ENCODE results near the gene CDK5RAP1. TPM values are rescaled to one million over a fixed set of nuclear protein-coding genes. Genes with fewer than 3 reads are reported as not detected.

CDK5RAP1 gene
- polyA plus RNA-seq, 2 of the 4 experiments (the other 2 are of a cell fraction): 39.6 to 39.7 TPM

DNA sequence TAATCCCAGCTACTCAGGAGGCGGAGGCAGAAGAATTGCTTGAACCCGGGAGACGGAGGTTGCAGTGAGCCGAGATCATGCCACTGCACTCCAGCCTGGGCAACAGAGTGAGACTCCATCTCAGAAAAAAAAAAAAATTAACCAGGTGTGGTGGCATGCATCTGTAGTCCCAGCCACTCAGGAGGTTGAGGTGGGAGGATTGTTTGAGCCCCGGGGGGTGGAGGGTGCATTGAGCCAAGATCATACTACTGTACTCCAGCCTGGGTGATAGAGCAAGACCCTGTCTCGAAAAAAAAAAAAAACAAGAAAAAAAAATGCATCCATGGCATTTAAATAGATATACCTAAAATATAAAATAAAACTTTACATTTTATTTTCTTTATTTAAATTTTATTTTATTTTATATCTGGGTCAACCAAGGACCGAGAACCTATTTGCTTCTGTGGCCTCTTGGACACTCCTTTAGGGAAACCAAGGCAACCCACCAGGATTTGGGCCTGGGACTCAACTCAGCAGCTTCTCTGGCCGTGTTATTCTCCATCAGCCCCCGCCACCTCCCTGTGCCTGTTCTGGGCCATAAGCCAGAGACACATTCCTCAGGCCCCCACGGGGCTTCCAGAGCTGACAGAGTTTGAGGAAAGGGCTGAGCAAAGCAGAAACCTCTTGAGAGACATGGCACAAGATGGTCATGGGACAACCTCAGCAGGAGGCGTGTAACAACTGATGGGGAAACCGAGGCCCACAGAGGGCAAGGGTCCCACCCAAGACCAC is 36.0 kb upstream of the CDK5RAP1 start:
- Histone ChIP-seq H3K4me2 (no peak overlapping the region), H3K27ac (no peak overlapping the region), H3K9me3 (no peaks in the 10 kb centered on the region), H3K4me1 (no peaks in the 10 kb centered on the region), H3K4me3 (no peak overlapping the region)
- no peak for DNase-seq (ENCODE audit: low read depth in 1 of 2, low spot score in 1 of 2)
- POLR2A ChIA-PET: no interaction called here
- 82% methylated on average over 12 of the region's 12 CpGs for WGBS (ENCODE audit: missing lambda C conversion rate)
- FAIRE-seq: no peak
- no peak for ATAC-seq
- TF ChIP-seq CEBPB (IDR thresholded peaks at IDR 0.05) (no peak), NPAS2 (CRISPR knock-in tag; IDR thresholded peaks at IDR 0.05; ENCODE audit: borderline replicate concordance) (no peak), RAD21 (conservative IDR thresholded peaks at IDR 0.05 in 1 of 2, IDR thresholded peaks at IDR 0.05 in 1 of 2) (no peak), HOXB5 (CRISPR knock-in tag; IDR thresholded peaks at IDR 0.05) (no peak), FOSB (CRISPR knock-in tag; IDR thresholded peaks at IDR 0.05) (no peak), ZFP36 (IDR thresholded peaks at IDR 0.05; ENCODE audit: borderline replicate concordance, partially characterized antibody) (no peak), NFE2L2 (conservative IDR thresholded peaks at IDR 0.05; ENCODE audit: low read length) (no peak), NR3C1 (IDR thresholded peaks at IDR 0.05) (no peak), MAFK (IDR thresholded peaks at IDR 0.05; ENCODE audit: partially characterized antibody) (no peak), RCOR1 (IDR thresholded peaks at IDR 0.05; ENCODE audit: low read depth, low read length) (no peak), EHMT2 (IDR thresholded peaks at IDR 0.05; ENCODE audit: low read depth) (no peak), EHF (CRISPR knock-in tag; IDR thresholded peaks at IDR 0.05) (no peak), FOSL2 (IDR thresholded peaks at IDR 0.05) (no peak), FOSL2 (CRISPR knock-in tag; IDR thresholded peaks at IDR 0.05) (no peak), HEYL (CRISPR knock-in tag; IDR thresholded peaks at IDR 0.05) (no peak)
- TF ChIP-seq, protein P1, sequence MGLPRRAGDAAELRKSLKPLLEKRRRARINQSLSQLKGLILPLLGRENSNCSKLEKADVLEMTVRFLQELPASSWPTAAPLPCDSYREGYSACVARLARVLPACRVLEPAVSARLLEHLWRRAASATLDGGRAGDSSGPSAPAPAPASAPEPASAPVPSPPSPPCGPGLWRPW (IDR thresholded peaks at IDR 0.05): no peak
- TF ChIP-seq, protein P2, sequence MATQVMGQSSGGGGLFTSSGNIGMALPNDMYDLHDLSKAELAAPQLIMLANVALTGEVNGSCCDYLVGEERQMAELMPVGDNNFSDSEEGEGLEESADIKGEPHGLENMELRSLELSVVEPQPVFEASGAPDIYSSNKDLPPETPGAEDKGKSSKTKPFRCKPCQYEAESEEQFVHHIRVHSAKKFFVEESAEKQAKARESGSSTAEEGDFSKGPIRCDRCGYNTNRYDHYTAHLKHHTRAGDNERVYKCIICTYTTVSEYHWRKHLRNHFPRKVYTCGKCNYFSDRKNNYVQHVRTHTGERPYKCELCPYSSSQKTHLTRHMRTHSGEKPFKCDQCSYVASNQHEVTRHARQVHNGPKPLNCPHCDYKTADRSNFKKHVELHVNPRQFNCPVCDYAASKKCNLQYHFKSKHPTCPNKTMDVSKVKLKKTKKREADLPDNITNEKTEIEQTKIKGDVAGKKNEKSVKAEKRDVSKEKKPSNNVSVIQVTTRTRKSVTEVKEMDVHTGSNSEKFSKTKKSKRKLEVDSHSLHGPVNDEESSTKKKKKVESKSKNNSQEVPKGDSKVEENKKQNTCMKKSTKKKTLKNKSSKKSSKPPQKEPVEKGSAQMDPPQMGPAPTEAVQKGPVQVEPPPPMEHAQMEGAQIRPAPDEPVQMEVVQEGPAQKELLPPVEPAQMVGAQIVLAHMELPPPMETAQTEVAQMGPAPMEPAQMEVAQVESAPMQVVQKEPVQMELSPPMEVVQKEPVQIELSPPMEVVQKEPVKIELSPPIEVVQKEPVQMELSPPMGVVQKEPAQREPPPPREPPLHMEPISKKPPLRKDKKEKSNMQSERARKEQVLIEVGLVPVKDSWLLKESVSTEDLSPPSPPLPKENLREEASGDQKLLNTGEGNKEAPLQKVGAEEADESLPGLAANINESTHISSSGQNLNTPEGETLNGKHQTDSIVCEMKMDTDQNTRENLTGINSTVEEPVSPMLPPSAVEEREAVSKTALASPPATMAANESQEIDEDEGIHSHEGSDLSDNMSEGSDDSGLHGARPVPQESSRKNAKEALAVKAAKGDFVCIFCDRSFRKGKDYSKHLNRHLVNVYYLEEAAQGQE (IDR thresholded peaks at IDR 0.05): no peak
- TF ChIP-seq, protein P3, sequence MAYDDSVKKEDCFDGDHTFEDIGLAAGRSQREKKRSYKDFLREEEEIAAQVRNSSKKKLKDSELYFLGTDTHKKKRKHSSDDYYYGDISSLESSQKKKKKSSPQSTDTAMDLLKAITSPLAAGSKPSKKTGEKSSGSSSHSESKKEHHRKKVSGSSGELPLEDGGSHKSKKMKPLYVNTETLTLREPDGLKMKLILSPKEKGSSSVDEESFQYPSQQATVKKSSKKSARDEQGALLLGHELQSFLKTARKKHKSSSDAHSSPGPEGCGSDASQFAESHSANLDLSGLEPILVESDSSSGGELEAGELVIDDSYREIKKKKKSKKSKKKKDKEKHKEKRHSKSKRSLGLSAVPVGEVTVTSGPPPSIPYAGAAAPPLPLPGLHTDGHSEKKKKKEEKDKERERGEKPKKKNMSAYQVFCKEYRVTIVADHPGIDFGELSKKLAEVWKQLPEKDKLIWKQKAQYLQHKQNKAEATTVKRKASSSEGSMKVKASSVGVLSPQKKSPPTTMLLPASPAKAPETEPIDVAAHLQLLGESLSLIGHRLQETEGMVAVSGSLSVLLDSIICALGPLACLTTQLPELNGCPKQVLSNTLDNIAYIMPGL (CRISPR knock-in tag; IDR thresholded peaks at IDR 0.05; ENCODE audit: borderline replicate concordance): no peak
- CTCF ChIA-PET: no interaction called here

DNA sequence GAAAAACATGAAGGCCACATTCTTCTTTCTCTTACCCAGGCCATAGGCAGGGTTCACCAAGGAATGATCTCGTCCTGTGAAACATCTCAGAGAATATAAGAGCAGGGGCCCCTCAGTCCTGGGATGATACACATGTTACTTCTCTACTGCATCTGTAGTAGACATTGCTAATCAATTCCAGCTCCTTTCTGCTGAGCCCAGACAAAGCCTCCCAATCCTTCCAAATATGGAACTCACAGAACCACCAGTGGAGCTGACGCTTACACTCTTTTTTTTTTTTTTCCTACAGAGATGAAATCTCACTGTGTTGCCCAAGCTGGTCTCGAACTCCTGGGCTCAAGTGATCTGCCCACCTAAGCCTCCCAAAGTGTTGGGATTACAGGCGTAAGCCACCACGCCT is 33.1 kb upstream of the CDK5RAP1 start:
- DNase-seq (ENCODE audit: low read depth in 1 of 2, low spot score in 1 of 2) (no peak), FAIRE-seq (no peak), ATAC-seq (no peak)
- ChIA-PET POLR2A (no interaction called here), CTCF (interaction anchor here (0.6 kb wide), 1 partner anchor 420 kb away, joined by 3 read pairs; no protein-coding TSS in a partner anchor)
- Histone ChIP-seq H3K4me2 (no peak overlapping the region), H3K27ac (no peak overlapping the region), H3K4me3 (no peak overlapping the region), H3K9me3 (no peaks in the 10 kb centered on the region), H3K4me1 (no peaks in the 10 kb centered on the region)
- WGBS (ENCODE audit: missing lambda C conversion rate): 85% methylated on average over 5 of the region's 5 CpGs
- TF ChIP-seq HOXA7 (CRISPR knock-in tag; IDR thresholded peaks at IDR 0.05) (no peak), RCOR1 (IDR thresholded peaks at IDR 0.05; ENCODE audit: low read depth, low read length) (no peak), CBX8 (IDR thresholded peaks at IDR 0.05) (no peak), TFCP2L1 (CRISPR knock-in tag; IDR thresholded peaks at IDR 0.05) (no peak), NFE2L2 (conservative IDR thresholded peaks at IDR 0.05; ENCODE audit: low read length) (no peak)
- TF ChIP-seq, protein P4, sequence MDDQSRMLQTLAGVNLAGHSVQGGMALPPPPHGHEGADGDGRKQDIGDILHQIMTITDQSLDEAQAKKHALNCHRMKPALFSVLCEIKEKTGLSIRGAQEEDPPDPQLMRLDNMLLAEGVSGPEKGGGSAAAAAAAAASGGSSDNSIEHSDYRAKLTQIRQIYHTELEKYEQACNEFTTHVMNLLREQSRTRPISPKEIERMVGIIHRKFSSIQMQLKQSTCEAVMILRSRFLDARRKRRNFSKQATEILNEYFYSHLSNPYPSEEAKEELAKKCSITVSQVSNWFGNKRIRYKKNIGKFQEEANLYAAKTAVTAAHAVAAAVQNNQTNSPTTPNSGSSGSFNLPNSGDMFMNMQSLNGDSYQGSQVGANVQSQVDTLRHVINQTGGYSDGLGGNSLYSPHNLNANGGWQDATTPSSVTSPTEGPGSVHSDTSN (IDR thresholded peaks at IDR 0.05): no peak
- TF ChIP-seq, protein P1 (IDR thresholded peaks at IDR 0.05): no peak
- TF ChIP-seq, protein P5, sequence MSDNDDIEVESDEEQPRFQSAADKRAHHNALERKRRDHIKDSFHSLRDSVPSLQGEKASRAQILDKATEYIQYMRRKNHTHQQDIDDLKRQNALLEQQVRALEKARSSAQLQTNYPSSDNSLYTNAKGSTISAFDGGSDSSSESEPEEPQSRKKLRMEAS (IDR thresholded peaks at IDR 0.05): no peak
- TF ChIP-seq, protein P6, sequence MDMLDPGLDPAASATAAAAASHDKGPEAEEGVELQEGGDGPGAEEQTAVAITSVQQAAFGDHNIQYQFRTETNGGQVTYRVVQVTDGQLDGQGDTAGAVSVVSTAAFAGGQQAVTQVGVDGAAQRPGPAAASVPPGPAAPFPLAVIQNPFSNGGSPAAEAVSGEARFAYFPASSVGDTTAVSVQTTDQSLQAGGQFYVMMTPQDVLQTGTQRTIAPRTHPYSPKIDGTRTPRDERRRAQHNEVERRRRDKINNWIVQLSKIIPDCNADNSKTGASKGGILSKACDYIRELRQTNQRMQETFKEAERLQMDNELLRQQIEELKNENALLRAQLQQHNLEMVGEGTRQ (IDR thresholded peaks at IDR 0.05): no peak
- TF ChIP-seq, protein P7, sequence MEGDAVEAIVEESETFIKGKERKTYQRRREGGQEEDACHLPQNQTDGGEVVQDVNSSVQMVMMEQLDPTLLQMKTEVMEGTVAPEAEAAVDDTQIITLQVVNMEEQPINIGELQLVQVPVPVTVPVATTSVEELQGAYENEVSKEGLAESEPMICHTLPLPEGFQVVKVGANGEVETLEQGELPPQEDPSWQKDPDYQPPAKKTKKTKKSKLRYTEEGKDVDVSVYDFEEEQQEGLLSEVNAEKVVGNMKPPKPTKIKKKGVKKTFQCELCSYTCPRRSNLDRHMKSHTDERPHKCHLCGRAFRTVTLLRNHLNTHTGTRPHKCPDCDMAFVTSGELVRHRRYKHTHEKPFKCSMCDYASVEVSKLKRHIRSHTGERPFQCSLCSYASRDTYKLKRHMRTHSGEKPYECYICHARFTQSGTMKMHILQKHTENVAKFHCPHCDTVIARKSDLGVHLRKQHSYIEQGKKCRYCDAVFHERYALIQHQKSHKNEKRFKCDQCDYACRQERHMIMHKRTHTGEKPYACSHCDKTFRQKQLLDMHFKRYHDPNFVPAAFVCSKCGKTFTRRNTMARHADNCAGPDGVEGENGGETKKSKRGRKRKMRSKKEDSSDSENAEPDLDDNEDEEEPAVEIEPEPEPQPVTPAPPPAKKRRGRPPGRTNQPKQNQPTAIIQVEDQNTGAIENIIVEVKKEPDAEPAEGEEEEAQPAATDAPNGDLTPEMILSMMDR (IDR thresholded peaks at IDR 0.05): no peak
